NCI-H446 treated with DMSO at 0.1 percent for 48 hours (cell line): Measurements from ENCODE around the gene HES6.

Source experiments
- DNase-seq: peaks from one replicate; lab custom pipeline; 2025; lab: John Stamatoyannopoulos, UW

HES6 gene

DNA sequence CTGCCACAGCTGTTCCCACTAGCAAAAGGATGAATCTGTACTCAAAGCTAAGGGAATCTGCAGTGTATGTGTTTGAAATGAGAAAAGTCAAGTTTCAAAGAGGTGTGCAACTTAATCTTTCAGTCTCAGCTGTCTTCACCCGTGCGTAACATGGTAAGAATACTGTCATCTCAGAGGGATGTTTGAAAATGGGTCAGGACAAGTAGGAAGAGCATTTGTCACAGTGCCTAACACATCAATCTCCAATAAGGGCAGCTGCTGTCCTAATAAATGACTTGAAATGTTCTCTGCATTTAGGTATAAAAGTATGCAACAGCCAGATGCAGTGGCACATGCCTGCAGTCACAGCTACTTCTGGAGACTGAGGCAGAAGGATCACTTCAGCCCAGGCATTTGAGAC, 49.4 kb downstream of the HES6 start:
- DNase-seq, result no peak
